NCI-H1092 (cell line): ENCODE data around the gene FOXP1.
A peak's percentile ranks its signal among the peaks of the same experiment; 100 is the strongest.

ENCODE experiments used
- DNase-seq: peaks from one replicate; lab custom pipeline; 2025; lab: John Stamatoyannopoulos, UW

Gene FOXP1

GRCh38 chr3:71210257-71211007, 373.1 kb downstream of the FOXP1 start:
- no peak for DNase-seq

- peak; percentile 58 for DNase-seq
Measured at GRCh38 chr3:71208211-71209095, 375.1 kb downstream of the FOXP1 start.

GRCh38 chr3:71207632-71208031, 375.9 kb downstream of the FOXP1 start:
- DNase-seq, result no peak

GRCh38 chr3:71206305-71207165, 377.0 kb downstream of the FOXP1 start:
- no peak for DNase-seq

- no peak for DNase-seq
Measured at GRCh38 chr3:71203727-71204488, 379.6 kb downstream of the FOXP1 start.

- DNase-seq, result no peak
Measured at GRCh38 chr3:71202848-71203533, 380.5 kb downstream of the FOXP1 start.

- DNase-seq, result no peak
Measured at GRCh38 chr3:71201939-71202338, 381.6 kb downstream of the FOXP1 start.

GRCh38 chr3:71197841-71198565, 385.5 kb downstream of the FOXP1 start:
- DNase-seq, result no peak

- peak; percentile 27 for DNase-seq
Measured at GRCh38 chr3:71195492-71195891, 388.0 kb downstream of the FOXP1 start.

GRCh38 chr3:71194785-71195184, 388.7 kb downstream of the FOXP1 start:
- no peak for DNase-seq

- no peak for DNase-seq
Measured at GRCh38 chr3:71191031-71191482, 392.5 kb downstream of the FOXP1 start.

GRCh38 chr3:71189480-71189879, 394.0 kb downstream of the FOXP1 start:
- no peak for DNase-seq

GRCh38 chr3:71187715-71188114, 395.8 kb downstream of the FOXP1 start:
- DNase-seq, result no peak

- DNase-seq, result no peak
Measured at GRCh38 chr3:71186801-71187200, 396.7 kb downstream of the FOXP1 start.

GRCh38 chr3:71185733-71186455, 397.6 kb downstream of the FOXP1 start:
- no peak for DNase-seq

GRCh38 chr3:71184252-71184651, 399.3 kb downstream of the FOXP1 start:
- no peak for DNase-seq

- DNase-seq, result no peak
Measured at GRCh38 chr3:71183549-71183948, 400.0 kb downstream of the FOXP1 start.

- DNase-seq, result no peak
Measured at GRCh38 chr3:71180524-71180923, 403.0 kb downstream of the FOXP1 start.

- DNase-seq, result no peak
Measured at GRCh38 chr3:71177375-71177774, 406.2 kb downstream of the FOXP1 start.
